Stimulated activated CD4-positive, alpha-beta T cell treated with anti-CD3 and anti-CD28 coated beads, Interleukin-1b, Interleukin-23, amount 100 ng/mL, for 48 hours (primary cell): ENCODE results near the gene SLC22A7.
"Not testable (repeated sequence)": the region's sequence is repeated elsewhere in the genome, so short reads cannot be mapped to it uniquely, and the experiment has no call there.

Experiments
- DNase-seq: peaks from one replicate; pipeline ENCODE4 v3.0.0-alpha.2; 2020

SLC22A7 gene

DNA sequence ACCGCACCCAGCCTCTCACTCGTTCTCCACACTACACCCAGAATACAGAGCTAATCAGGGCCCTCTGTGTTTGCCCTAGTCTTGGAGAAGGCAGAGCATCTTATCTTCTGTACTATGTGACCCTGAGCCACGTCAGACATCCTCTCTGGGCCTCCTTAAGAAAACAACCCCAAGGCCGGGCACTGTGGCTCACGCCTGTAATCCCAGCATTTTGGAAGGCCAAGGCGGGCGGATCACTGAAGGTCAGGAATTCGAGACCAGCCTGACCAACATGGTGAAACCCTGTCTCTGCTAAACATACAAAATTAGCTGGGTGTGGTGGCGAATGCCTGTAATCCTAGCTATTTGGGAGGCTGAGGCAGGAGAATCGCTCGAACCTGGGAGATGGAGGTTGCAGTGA lies 4.9 kb downstream of the SLC22A7 start:
- not testable (repeated sequence) for DNase-seq

DNA sequence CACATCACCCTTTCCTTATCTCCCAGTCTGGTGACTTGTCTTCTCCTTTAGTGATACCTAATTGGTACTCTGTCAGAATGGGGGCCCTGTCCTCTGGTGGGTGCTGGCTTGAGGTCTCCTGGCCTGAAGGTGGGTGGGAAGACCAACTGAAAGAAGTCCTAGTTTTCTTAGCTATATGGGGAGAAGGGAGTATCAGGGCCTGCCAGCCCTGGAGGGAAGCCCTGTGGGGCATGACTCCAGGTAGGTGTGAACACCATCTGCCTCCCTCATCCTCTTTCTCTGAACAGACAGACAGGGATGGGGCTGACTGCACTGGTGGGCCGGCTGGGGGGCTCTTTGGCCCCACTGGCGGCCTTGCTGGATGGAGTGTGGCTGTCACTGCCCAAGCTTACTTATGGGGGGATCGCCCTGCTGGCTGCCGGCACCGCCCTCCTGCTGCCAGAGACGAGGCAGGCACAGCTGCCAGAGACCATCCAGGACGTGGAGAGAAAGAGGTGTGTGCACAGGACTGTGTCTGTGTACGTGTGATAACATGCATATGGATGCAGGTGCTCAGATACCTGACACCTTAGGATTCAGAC lies 5.8 kb downstream of the SLC22A7 start:
- DNase-seq: no peak

DNA sequence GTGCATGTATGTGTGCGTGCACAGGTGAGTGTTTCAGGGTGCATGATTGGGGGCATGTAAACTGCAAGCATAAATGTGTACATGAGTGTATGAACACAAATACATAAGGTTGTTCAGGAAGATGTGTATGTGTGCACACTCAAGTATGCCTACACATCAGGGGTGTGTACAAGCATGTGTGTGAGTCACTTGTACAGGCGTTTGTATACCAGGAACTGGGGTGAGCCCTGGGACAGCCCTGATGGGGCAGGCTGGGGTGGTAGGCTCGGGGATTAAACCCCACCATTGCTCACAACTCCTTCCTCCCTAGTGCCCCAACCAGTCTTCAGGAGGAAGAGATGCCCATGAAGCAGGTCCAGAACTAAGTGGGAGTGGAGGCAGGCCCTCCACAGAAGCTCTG lies 6.3 kb downstream of the SLC22A7 start:
- no peak for DNase-seq

DNA sequence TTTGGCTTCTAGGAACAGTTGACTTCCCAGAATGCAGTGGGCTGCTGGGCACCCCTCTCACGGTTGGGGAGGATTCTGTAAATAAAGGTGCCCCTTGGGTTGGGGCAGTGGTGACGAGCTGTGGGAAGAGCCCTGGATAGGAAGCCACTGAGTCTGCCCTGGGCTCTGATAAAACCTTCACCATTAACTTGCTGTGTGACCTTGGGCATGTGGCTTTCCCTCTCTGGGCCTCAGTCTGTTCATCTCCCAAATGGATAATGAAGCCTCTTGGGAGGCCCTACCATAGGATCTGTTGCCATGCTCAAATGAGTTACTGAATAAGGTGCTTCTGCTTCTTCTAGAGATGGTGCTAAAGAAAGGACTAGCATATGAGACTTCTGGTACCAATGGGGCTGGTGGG lies 6.8 kb downstream of the SLC22A7 start:
- DNase-seq: no peak

DNA sequence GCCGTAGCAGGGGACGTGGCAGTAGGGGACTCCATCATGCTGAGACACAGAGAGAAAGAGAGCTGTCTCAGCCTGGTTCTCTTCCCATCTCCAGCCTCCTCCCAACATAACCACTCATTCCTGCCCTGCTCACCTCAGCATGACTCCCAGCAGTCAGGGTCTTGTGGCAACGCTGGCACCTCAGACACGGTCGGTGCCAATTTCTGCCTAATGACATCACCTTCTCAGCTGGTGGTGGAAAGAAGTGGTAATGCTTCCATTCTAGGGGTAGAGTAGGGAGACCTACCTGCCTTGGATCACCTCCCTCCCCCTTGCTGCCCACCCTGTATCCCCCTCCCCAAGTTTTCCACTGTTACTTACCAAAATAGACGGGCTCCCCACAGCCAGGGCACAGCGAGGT lies 8.0 kb downstream of the SLC22A7 start:
- DNase-seq: no peak

DNA sequence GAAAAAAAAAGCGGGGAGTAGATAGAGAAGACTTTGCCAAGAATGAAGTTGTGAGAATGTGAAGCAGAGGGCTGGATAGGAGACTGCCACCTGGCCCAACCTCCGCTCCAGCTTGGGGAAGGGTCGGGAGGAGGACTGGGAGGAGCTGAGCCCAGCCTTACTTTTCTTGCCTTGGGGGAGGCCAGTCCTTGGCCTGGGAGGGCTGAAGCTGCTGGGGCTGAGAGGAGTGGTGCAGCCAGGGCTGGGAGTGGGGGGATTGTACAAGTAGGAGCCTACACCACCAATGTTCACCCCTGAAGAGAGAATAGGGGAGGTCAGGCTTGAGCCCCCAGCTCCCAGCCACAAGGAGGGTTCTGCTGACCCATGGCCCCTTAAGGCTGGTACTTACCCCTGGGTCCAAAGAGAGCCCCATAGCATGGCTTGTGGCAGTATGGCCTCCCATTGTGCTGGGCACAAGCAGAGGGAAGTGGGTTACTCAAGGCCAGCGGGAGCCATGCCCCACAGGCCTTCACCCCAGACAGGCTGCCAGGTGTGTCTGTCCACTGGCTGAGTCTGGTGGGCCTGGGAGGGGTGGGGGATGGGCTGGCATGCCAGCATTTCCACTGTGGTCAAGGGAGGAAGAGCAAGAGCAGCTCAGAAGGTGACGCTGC lies 9.5 kb downstream of the SLC22A7 start:
- no peak for DNase-seq

DNA sequence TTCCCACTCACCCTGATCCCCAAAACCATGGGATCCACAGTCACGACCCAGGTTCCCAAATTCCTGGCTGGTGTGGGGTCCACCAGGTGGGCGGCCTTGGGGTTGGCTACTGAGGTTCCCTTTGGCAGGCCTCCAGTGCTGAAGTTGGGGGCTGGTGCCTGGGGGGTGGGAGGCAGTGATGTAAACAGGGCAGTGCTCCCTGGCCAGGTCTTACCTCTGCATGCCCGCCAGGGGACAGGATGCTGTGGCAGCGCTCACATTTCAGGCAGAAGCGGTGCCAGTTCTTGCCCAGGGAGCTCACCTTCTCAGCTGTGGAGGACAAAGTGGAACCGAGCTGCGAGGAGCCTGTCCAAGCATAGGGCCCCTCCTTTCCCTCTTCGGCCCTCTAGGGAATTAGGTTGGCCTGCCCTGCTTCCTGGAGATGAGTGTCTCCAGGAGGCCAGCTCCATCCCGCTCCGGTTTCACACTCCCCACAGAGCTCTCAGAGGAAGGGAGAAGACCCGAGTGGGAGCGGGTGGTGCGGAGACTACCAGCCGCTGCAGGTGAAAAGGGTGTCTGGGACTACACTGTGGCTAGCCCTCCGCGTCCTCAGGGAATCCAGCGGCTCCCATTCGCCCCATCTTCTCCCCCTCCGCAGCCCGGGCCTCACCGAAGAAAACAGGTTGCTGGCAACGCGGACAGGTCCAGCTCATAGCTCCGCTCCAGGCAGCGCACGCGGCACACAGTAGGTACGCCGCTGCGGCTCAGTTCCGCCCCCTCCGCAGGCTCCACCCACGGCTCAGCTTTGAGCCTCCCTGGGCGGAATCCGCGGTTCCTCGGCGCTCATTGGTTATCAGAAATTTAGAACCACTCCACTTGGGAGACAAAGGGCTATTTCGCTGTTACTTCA lies 10.3 kb downstream of the SLC22A7 start, which contains the start of gene CRIP3:
Gene CRIP3 (minus strand): TSS at position 726 of the 889 bp plus-strand sequence. CDS start 34 bp downstream, at position 692.
- peak; percentile 51 for DNase-seq

DNA sequence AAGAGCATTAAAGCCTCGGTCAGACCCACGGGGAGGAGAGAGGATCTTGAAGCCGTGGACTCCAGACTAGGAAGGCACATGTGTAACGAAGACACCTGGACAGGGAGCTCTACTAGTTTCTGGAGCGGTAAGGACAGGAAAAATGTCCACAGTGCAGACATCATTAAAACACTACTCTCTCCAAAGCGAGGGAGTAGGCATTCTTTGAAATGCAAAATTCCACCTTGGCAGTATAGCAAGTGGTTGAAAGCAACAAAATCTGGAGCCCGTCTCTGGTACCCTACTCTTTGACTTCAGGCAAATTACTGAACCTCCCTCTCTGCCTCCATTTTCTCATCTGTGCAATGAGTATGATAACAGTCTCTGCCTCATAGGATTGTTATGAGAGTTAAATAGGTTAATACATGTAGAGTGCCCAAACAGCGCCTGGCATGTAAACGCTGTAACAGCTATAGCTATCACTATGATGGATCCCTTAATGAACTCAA lies 11.0 kb downstream of the SLC22A7 start:
- no peak for DNase-seq

DNA sequence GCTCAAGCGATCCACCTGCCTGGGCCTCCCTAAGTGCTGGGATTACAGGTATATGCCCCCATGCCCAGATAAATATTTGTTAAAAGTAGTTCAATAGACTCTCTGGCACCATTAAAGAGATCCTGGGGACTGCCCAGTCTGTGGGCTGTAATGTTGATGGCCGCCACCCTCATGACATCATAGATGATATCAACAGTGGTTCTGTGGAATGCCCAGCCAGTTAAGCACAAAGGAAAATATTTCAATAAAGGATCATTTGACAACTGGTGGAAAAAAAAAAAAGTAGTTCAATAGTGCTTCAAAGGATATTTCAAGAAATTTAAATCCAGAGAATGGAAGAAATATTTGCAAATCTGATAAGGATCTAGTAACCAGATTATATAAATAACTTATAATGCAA lies 12.1 kb downstream of the SLC22A7 start:
- no peak for DNase-seq

DNA sequence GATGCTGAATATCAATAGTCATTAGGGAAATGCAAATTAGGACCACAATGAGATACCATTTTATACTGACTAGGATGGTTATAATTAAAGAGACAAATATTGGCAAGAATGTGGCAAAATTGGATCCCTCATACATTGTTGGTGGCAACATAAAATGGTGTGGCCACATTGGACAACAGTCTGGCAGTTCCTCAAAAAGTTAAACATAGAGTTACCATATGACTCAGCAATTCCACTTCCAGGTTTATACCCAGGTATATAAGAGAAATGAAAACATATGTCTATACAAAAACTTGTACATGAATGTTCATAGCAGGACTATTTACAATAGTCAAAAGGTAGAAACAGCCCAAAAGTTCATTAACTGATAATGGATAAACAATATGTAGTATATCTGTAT lies 12.6 kb downstream of the SLC22A7 start:
- DNase-seq: no peak

DNA sequence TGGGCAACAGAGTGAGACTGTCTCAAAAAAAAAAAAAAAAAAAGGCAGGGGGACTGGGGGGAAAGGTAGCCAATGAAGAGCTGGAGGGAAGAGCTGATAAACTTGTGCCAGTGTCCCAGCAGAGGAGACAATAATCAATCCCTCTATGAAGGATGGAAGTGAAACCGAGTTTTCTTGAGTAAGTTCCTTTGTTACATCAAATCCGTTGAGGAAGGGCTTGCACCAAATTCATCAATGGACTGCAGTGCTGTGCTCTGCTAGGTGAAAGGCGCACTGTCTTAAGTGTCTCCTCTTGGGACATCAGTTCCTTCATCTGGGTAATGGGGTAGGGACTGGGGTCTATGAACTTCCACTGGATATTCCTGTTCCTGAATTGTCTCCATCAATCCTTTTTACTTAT lies 13.6 kb downstream of the SLC22A7 start:
- no peak for DNase-seq

DNA sequence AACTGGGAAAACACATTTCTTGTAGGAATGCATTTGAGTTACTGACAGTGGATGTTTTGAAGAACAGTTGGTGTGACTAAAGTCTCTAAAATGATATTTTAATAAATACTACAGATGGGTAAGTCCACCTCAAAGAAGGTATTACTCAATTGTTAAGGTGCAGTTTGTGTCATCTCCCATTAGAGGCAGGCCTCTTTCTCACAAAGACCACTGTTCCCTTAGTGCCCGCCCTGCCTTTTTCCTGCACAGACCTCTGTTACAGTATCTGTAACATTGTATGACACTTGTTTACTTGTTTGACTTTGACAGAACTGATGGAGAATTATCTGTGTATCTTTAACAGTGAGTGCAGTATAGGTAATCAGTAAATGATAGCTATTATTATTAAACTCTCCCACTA lies 15.8 kb downstream of the SLC22A7 start:
- DNase-seq: no peak

DNA sequence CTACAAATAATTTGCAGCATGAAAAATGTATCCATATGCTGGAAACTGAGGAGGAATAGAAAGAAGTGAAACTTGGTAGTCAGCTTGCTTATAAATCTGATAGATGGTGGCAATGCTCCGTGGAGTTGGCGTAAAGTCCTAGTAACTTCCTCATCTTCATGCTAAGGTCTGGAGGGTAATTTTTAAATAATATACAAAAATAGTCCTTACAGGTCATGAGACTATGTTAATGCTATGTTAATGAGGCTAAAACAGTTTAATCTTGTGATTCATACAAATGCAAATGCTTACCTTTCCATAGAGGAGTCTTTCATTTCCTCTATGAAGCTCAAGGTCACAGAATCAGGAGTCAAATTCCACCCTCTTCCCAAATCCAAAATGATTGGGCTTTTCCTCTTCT lies 20.0 kb downstream of the SLC22A7 start:
- no peak for DNase-seq

DNA sequence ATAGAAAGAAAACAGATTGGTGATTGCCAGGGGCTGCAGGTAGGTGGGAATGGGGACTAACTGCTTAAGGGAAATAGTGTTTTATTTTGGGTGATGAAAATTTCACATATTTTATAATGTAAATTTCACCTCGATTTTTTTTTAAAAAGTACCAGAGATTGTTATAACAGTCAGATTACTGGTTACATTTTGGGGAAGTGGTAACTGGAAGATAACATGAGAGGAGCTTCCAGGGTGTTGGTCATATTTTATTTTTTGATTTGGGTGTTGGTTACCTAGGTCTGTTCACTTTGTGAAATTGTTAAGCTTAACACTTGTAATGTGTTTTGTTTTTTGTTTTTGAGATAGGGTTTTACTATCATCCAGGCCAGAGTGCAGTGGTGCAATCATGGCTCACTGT lies 27.8 kb downstream of the SLC22A7 start:
- no peak for DNase-seq

DNA sequence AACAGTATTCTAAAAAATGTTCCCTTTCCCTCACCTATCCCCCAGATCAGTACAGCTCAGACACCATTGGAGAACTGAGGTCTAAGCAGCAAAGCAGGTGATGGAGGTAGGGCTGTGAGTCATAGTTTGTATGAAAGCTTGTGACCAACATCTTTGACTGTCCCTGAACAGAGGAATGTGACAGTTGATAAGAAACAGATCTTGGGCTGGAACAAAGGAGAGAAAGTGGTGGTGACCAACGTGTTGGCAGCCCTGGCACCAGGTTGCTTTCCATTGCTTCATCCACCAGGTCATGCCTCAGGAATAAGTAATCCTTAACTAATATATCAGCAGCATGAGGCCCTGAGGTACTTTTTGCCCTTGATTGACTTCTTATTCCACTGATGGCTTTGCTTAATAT lies 30.5 kb downstream of the SLC22A7 start:
- no peak for DNase-seq

DNA sequence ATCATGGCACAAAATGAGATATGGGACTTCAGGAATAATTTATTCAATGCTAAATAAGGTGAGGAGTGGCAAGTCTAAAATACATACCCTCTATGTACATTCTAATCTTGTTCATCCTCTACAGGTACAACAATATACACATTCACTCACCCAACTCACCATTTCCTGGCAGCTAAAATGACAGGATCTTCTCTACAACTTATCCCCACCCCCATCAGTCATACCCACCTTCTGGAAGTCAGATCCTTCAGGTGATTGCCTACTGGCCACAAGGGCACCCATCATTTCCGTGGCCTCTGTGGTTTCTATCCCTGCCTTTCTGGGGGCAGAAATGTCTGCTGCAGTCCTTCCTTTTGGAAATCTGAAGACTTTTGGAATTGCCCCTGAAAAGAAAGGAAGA lies 33.4 kb downstream of the SLC22A7 start:
- DNase-seq: no peak

DNA sequence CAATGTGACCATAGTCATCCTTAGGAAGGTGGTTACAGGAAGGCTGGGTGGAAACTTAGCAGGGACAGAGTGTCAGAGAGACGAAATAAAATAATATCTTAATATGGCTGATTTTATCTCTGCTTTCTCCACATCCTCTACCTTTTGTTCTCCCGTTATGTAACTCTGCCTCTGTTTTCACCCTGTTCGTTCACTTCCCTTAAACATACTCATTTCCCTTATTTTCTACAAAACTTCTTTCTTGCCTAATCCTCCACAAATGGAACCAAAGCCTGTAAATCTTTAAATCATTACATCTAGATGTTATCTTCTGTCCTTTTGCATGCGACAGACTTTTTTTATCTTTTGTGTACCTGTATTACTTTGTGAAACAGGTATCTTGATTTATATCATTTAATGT lies 33.8 kb downstream of the SLC22A7 start:
- no peak for DNase-seq

DNA sequence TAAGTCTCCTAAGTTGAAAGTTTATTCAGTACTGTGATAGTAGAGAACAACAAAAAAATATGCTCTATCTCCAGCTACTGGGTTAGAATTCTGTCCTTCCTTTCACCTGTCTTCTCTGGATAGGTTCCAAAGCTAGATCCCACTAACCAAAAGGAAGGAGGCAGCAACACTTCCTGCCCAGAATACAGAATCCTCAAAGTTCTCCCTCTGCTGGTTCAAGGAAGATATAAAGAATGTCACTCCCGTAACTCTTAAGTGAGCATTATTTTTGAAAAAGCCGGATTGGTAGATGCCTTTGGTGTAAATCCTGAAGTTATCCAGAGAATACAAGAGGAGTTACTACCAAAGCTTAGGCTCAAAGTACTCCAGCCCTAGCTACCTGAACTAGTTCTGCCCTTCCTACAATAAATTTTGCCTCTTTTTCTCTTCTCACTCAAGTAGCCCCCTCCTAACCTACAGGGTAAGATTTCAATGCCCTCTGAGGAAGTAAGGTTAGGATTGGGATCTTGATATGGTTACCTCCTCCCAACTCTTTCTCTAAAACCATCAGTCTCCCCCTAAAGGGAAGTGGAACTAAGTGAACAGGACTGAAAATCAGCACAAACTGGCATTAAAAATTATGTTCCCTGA lies 36.5 kb downstream of the SLC22A7 start:
- no peak for DNase-seq

DNA sequence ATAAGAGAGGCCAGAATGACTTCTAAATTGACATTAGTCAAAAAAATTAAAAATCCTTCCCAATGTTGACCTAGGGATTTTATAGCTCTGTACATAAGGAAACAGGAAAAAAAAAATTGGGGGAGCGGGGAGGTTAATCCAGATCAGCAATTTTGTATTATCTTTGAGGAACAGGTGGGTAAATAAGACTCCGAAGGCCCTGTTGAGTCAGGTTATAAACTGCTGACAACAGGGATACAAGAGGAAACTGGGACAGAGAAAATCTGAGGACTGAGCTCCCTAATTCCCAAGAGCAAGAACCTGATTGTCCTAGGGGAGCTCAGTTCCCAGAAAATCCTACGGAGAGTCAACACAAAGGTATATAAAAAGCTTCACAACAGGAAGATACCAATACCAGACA lies 37.4 kb downstream of the SLC22A7 start:
- no peak for DNase-seq

DNA sequence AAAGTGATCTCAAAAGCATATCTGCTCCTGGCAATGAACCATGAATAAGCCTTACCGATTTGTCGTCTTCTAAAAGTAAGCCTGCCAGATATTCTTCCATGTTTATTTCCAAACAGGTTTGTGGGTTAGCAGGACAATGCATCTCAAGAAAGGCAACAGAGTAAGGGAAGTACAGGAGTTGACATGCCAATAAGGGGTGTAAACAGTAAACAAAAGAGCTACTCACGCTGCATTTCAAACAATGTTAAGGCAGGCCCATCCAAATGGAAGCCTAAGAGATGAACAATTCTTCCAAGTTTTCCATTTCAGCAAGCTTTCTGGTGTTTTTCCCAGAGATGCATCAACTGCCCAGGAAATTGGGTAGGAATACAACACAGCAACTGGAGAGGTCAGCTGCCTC lies 38.3 kb downstream of the SLC22A7 start:
- DNase-seq: no peak

DNA sequence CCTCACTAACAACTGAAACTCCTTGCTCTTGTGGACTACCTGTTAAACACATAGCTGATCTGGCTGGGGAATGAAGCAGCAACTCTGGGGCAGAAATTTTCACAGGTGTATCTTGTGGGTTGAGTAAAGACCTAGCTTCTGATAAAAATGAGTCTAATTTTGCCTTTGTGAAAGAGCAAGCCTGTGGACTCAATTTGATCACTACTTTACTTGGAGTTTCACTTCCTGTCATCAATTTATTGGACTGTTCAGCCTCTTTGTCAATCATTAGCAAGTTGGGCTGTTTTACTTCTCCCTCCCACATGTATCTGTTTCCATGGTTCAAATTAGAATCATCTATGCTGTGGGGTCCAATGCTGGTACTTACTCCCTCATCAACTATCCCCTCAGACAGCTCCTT lies 40.2 kb downstream of the SLC22A7 start:
- DNase-seq: no peak

DNA sequence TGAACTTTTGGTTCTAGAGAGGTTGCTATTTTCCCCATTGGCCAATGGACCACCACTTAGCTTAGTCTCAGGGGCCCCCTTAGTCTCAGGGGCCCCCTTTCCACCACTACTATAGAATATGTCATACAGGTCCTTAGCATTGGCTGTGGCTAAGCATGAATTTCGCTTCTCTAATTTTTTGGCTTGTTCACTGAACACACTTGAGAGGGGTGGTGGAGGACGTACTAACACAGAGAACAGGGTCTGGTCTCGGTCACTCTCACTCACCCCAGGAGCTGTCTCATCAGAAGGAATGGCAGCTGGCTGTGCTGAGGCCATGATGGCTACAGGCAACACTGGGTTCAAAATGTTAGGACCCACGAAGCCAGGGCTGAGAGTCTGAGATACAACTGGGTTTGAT lies 41.1 kb downstream of the SLC22A7 start:
- no peak for DNase-seq

DNA sequence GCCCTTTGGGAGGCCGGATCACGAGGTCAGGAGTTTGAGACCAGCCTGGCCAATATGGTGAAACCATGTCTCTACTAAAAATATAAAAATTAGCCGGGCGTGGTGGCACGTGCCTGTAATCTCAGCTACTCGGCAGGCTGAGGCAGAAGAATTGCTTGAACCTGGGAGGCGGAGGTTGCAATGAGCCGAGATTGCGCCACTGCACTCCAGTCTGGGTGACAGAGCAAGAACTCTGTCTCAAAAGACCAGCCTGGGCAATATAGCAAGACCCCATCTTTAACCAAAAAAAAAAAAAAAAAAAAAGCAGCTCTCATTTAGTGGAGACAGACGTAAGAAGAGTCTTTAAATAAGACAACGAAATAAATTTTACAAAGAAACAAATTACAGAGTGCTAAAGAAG lies 48.2 kb downstream of the SLC22A7 start:
- not testable (repeated sequence) for DNase-seq
